Measurements from ENCODE around the gene POLE2.

DNA sequence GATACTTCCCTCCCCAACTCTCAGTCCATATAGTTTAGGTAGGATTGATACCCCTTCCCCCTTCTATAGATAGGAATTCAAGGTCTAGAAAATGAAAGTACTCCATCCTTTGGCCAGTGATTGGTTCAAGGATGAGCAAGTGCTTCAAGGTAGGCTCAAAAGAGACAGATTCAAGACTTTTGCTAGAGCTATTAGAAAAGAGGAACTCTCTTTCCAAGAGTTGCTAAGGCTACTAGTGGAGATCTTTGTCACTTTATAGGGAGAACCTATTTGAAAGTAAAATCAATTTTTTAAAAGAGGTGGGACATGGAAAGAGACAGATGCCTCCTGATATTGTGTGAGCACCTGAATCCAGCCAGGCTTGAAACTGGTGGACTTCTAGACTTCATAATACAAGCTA is 17.5 kb downstream of the POLE2 start:
- TF ChIP-seq, protein P1, sequence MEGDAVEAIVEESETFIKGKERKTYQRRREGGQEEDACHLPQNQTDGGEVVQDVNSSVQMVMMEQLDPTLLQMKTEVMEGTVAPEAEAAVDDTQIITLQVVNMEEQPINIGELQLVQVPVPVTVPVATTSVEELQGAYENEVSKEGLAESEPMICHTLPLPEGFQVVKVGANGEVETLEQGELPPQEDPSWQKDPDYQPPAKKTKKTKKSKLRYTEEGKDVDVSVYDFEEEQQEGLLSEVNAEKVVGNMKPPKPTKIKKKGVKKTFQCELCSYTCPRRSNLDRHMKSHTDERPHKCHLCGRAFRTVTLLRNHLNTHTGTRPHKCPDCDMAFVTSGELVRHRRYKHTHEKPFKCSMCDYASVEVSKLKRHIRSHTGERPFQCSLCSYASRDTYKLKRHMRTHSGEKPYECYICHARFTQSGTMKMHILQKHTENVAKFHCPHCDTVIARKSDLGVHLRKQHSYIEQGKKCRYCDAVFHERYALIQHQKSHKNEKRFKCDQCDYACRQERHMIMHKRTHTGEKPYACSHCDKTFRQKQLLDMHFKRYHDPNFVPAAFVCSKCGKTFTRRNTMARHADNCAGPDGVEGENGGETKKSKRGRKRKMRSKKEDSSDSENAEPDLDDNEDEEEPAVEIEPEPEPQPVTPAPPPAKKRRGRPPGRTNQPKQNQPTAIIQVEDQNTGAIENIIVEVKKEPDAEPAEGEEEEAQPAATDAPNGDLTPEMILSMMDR (conservative IDR thresholded peaks at IDR 0.05; ENCODE audit: low read length), result no peak
- no peak for TF ChIP-seq EZH2phosphoT487 (IDR thresholded peaks at IDR 0.05; ENCODE audit: borderline replicate concordance)

All from Loucy (cell line).